Epithelial cell of proximal tubule (primary cell): ENCODE measurements around the gene SYT15. TPM values are rescaled to one million over a fixed set of nuclear protein-coding genes. Genes with fewer than 3 reads are reported as not detected.
"Not testable (repeated sequence)": the region's sequence is repeated elsewhere in the genome, so short reads cannot be mapped to it uniquely, and the experiment has no call there.

Experiments used
- DNase-seq: peaks from one replicate; pipeline ENCODE4 v3.0.0-alpha.2; 2011; ENCODE audit warnings: low read depth
- H3K4me3 ChIP-seq: 2 replicates; pipeline ENCODE4 v1.5.1; 2011; ENCODE audit warnings: low read depth, mild to moderate bottlenecking, low read length
- total RNA-seq: library from RNA; depleted of rRNA; stranded (reverse); fragments of >200 nt; gene quantifications from 2 replicates; pipeline ENCODE4 v1.2.3, GENCODE V29; 2015
- TF ChIP-seq, protein P1 (sequence below): conservative IDR thresholded peaks from 2 replicates; pipeline ENCODE4 v1.5.1; 2012; ENCODE audit warnings: low read depth, mild to moderate bottlenecking, low read length

Gene SYT15
- total RNA-seq, result 0.14 TPM in 1 of 2 replicates, not detected in the other

DNA sequence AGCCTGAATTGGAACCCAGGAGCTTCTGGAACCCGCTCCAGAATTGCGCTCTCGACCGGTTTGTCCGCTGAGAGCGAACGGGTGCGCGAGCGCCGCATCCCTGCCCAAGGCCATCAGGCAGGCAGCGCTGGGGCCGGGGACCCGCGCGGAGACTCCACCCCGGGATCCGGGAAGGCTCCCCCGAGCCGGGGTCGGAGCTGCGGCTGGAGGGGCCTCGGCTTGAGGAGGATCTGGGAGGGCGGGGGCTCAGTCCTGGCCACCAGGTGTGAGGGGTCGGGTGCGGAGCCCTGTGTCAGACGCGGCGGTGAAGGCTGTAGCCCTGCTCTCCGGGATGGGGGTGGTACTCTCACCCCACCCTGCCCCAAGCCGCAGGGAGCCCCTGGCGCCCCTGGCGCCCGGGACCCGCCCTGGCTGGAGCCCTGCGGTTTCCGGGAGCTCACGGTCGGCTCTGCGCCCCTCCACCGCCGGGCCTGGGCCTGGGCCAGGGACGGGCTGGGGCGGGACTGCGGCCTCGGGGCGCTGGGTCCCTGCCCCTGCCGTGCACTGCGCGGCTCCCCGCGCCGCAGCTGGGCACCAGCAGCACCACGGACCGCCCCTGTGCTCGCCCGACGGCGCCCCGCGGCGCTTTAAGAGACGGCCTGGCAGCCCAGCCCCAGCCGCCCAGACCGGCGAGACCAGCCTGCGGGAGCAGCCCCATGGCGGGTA, at the start of gene SYT15:
SYT15 (plus strand) TSS at position 655 of the 705 bp plus-strand sequence; CDS start at position 696, 41 bp downstream.
- DNase-seq, H3K4me3 ChIP-seq: not testable (repeated sequence)

DNA sequence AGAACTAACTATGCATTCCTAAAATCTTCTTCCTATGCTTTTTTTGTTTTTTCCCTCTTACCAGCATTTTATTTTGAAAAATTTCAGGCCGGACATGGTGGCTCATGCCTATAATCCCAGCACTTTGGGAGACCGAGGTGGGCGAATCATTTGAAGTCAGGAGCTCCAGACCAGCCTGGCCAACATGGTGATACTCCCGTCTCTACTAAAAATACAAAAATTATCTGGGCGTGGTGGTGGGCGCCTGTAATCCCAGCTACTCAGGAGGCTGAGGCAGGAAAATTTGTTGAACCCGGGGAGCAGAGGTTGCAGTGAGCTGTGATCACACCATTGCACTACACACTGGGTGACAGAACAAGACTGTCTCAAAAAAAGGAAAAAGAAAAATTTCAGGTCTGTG, 49.2 kb upstream of the SYT15 start:
- not testable (repeated sequence) for H3K4me3 ChIP-seq, DNase-seq

DNA sequence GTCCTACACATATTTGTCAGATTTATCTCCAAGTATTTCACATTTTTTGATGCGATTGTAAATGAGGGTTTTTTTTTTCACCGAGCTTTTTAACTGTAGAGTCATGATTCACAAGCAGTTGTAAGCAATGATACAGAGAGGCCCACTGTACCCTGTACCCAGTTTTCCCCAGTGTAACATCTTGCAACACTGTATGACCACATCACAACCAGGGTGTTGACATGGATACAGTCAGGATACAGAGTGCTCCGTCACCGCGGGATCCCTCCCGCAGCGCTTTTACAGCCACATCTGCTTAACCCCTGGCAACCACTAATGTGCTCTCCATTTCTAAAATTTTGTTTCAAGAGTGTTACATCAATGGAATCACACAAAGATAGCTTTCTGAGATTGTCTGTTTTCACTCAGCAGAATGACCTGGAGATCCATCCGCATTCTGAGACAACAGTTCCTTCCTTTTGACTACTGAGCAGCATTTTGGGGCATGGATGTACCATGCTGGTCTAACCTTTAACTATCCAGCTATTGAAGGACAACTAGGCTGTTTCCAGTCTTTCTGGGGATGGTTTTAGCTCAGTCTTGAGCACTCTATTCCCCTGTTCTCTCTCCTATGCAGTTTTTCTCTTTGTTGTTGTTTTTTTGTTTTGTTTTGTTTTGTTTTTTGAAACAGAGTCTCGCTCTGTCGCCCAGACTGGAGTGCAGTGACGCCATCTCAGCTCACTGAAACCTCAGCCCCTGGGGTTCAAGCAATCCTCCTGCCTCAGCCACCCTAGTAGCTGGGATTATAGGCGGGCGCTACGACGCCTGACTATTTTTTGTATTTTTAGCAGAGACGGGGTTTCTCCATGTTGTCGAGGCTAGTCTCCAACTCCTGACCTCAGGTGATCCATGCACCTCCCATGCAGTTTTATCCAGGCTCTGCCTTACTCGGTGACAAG, 48.4 kb upstream of the SYT15 start:
- no peak for DNase-seq
- TF ChIP-seq, protein P1, sequence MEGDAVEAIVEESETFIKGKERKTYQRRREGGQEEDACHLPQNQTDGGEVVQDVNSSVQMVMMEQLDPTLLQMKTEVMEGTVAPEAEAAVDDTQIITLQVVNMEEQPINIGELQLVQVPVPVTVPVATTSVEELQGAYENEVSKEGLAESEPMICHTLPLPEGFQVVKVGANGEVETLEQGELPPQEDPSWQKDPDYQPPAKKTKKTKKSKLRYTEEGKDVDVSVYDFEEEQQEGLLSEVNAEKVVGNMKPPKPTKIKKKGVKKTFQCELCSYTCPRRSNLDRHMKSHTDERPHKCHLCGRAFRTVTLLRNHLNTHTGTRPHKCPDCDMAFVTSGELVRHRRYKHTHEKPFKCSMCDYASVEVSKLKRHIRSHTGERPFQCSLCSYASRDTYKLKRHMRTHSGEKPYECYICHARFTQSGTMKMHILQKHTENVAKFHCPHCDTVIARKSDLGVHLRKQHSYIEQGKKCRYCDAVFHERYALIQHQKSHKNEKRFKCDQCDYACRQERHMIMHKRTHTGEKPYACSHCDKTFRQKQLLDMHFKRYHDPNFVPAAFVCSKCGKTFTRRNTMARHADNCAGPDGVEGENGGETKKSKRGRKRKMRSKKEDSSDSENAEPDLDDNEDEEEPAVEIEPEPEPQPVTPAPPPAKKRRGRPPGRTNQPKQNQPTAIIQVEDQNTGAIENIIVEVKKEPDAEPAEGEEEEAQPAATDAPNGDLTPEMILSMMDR, result no peak
- H3K4me3 ChIP-seq, result no peak overlapping the region

DNA sequence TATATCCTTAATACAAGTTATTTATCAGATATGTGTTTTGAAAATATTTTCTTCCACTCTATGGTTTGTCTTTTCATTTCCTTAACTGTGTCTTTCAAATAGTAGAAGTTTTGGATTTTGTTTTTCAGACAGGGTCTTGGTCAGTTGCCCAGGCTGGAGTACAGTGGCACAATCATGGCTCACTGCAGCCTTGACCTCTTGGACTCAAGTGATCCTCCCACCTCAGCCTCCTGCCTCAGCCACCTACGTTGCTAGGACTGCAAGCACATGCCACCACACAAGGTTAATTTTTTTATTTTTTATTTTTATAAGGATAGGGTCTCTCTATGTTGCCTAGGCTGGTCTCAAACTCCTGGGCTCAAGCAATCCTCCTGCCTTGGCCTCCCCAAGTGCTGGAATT, 46.7 kb upstream of the SYT15 start:
- not testable (repeated sequence) for DNase-seq, H3K4me3 ChIP-seq

DNA sequence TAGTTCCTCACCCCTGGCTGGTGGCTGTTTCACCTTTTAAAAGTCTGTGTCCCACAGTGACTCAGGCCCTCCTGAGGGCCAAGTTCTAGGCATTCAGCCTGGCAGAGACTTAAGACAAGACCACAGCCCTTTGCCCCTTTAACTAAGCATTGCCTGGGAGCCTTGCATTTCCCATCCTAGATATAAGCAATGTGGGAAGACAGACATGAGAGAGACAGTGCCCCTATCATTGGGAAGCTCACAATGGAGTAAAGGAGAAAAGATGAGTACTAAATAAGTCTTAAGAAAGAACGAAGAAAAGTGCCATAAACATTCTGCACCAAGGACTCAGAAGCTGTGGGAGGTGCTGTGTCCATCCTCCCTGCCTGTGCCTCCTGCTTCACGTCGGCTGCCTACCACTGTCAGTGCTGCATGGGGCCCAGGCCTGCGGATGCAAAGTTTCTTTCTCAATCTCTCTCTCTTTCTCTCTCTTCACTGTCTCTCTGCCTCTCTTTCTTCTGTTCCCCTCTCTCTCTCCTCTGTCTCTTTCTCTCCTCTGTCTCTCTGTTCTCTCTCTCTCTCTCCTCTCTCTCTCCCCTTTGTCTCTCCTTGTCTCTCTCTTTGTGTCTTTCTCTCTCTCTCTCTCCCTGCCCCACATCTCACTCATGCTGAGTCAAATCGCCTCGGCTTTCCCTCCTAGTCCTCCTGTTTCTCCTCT, 44.0 kb upstream of the SYT15 start:
- TF ChIP-seq, protein P1, result no peak
- DNase-seq, result no peak
- no peak overlapping the region for H3K4me3 ChIP-seq

- DNase-seq, result no peak
- H3K4me3 ChIP-seq, result no peak overlapping the region
- TF ChIP-seq, protein P1, result no peak
These were observed 42.8 kb upstream of the SYT15 start for GRCh38 chr10:46536171-46536570.

DNA sequence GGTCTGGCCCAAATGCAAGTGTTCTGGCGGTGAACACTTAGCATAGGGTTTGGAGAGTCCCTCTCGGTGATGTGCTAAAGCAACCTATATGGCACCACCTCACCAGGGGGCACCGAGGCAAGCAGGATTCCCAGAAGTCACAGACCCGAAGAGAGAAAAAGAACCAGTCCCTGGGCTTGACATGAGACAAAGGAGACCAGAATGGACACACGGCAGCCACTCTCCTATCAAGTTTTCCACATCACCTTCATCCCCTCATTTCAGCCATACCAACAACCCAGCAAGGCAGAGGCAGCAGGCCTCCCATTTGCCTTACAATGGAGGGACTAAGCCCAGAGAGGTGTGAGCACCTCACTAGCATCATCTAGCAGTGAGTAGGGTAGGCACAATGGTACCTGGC, 42.1 kb upstream of the SYT15 start:
- DNase-seq, result no peak
- no peak overlapping the region for H3K4me3 ChIP-seq
- TF ChIP-seq, protein P1, result no peak

GRCh38 chr10:46537309-46537708, 41.6 kb upstream of the SYT15 start:
- no peak overlapping the region for H3K4me3 ChIP-seq
- no peak for DNase-seq
- TF ChIP-seq, protein P1, result no peak
